Esophagus squamous epithelium (tissue), 4 donors: ENCODE measurements around the gene MC1R.
"Not testable (repeated sequence)": the region's sequence is repeated elsewhere in the genome, so short reads cannot be mapped to it uniquely, and the experiment has no call there.

Experiments used
- CTCF ChIP-seq, 6 experiments: fragments of 450-650 bp in 4 of 6; fragments of 200-600 bp in 2 of 6; sonication (generic) in 2 of 6; IDR thresholded peaks; one replicate each; pipeline ENCODE4 v1.5.1; 2016 to 2019; ENCODE audit warnings: antibody characterized with exemption in 6 of 6, mild to moderate bottlenecking in 4 of 6, moderate library complexity in 4 of 6
- POLR2A ChIP-seq, 4 donors: fragments of 450-650 bp; IDR thresholded peaks; one replicate each; pipeline ENCODE4 v1.6.1; 2017; ENCODE audit warnings: antibody characterized with exemption in 4 of 4, mild to moderate bottlenecking in 4 of 4, moderate library complexity in 3 of 4

GRCh38 chr16:89879123-89879522, 39.5 kb upstream of the MC1R start:
- TF ChIP-seq CTCF, POLR2A (IDR thresholded peaks at IDR 0.05): not testable (repeated sequence)
